HEK293T (cell line): Measurements from ENCODE around the gene CRIP3.

Source experiments
- ARNT ChIP-seq: fragments of 450-650 bp; IDR thresholded peaks from 2 replicates; pipeline ENCODE4 v1.6.1; 2017; ENCODE audit warnings: mild to moderate bottlenecking
- BHLHE40 ChIP-seq: fragments of 450-650 bp; IDR thresholded peaks from 2 replicates; pipeline ENCODE4 v1.6.1; 2016; ENCODE audit warnings: mild to moderate bottlenecking, moderate library complexity, borderline replicate concordance
- CTBP1 ChIP-seq: fragments of 450-650 bp; IDR thresholded peaks from 2 replicates; pipeline ENCODE4 v1.6.1; 2016; ENCODE audit warnings: borderline replicate concordance
- HDGF ChIP-seq: fragments of 450-650 bp; IDR thresholded peaks from 2 replicates; pipeline ENCODE4 v1.6.1; 2017; ENCODE audit warnings: antibody characterized with exemption, borderline replicate concordance
- LEF1 ChIP-seq: fragments of 450-650 bp; IDR thresholded peaks from 2 replicates; pipeline ENCODE4 v1.6.1; 2017; ENCODE audit warnings: mild to moderate bottlenecking, borderline replicate concordance
- SP1 ChIP-seq: fragments of 450-650 bp; IDR thresholded peaks from 2 replicates; pipeline ENCODE4 v1.6.1; 2017
- SUZ12 ChIP-seq: fragments of 450-650 bp; IDR thresholded peaks from 2 replicates; pipeline ENCODE4 v1.6.1; 2016; ENCODE audit warnings: mild to moderate bottlenecking
- ZNF384 ChIP-seq: fragments of 450-650 bp; IDR thresholded peaks from 2 replicates; pipeline ENCODE4 v1.6.1; 2016
- TF ChIP-seq, protein P1 (sequence below): fragments of 450-650 bp; IDR thresholded peaks from 2 replicates; pipeline ENCODE4 v1.6.1; 2016

DNA sequence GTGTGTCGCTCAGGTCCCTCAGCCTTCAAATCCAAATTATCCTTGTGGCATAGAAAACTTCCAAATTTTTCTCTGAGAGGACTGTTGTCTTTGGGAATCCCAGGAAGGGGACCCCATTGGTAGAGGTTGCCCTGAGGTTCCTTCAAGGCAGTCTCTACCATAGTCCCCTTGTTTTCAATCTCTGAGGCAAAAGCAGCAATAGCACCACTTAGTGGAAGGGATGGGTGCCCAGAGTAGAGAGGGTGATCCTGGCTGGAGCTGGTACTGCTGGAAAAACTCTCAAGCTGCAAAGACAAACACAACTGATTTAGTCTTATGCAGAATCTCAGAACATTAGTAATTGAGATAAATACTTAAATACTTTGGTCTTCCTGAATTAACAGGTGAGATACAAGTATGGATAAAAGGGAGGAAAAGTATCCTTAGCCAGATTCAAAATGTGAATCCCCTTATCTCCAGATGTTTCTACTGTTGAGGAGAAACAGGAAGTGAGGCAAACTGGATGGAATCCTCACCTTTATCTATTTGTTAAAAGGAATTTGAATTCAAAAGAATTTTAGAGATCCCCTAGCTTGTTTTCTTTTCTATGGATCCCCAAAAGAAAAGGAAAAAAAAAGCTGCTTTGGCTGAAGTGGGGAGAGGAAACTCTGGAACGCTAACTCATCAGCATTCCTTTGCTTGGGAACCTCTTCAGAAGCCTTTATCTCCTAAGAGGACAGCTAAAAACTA is 47.4 kb upstream of the CRIP3 start:
- TF ChIP-seq BHLHE40 = no peak
- TF ChIP-seq LEF1 = no peak
- TF ChIP-seq ARNT = no peak
- TF ChIP-seq, protein P1, sequence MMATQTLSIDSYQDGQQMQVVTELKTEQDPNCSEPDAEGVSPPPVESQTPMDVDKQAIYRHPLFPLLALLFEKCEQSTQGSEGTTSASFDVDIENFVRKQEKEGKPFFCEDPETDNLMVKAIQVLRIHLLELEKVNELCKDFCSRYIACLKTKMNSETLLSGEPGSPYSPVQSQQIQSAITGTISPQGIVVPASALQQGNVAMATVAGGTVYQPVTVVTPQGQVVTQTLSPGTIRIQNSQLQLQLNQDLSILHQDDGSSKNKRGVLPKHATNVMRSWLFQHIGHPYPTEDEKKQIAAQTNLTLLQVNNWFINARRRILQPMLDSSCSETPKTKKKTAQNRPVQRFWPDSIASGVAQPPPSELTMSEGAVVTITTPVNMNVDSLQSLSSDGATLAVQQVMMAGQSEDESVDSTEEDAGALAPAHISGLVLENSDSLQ = no peak
- TF ChIP-seq ZNF384 = no peak
- TF ChIP-seq CTBP1 = no peak
- TF ChIP-seq HDGF = no peak
- no peak for TF ChIP-seq SUZ12
- TF ChIP-seq SP1 = no peak
